ENCODE results near the gene PRIMPOL.

The PRIMPOL gene

DNA sequence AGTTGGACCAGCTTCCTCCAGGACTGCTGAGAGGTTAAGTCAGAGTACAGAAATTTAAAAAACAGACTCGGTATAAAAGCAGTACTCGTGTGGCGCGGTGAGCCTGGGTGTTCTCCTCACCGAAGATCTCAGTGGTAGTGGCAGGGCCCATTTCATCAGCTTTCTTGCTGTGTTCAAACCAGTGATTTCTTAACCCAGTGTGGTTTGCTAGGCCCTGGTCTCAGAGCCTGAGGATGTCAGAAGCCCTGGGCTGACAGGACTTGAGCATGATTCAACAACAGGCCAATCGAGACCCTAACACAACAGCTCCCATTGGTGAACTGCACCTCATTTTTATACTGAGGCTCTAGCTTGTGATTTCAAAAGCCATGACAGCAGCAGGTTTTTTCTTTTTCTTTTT, 23.2 kb downstream of the PRIMPOL start:
- WGBS (ENCODE audit: insufficient coverage) = 96% methylated on average over 6 of the region's 6 CpGs
- ChIA-PET CTCF (interaction anchor here (1.2 kb wide), 1 partner anchor 10 kb away, joined by 3 read pairs; no protein-coding TSS in a partner anchor), POLR2A (no interaction called here)
- Histone ChIP-seq H3K27me3 (replicated peaks in 2 of 5; ENCODE audit: control insufficient read depth in 4 of 5, insufficient read depth in 5 of 5, low read length in 4 of 5) (no peaks in the 10 kb centered on the region), H3K36me3 (ENCODE audit: control insufficient read depth in 4 of 4, insufficient read depth in 4 of 4, low read length in 3 of 4) (peaks cover 3 to 51% (median 29%) of the 10 kb centered on the region in 4 experiments), H3K9me3 (ENCODE audit: control extremely low read depth in 1 of 5, control insufficient read depth in 4 of 5, insufficient read depth in 2 of 5, low read depth in 1 of 5, low read length in 4 of 5) (no peaks in the 10 kb centered on the region), H3K27ac (ENCODE audit: insufficient read depth in 1 of 2, low read depth in 1 of 2, low read length in 2 of 2, poor library complexity in 1 of 2, severe bottlenecking in 2 of 2) (no peak overlapping the region), H3K4me3 (ENCODE audit: control insufficient read depth in 1 of 7, extremely low read depth in 1 of 7, insufficient read depth in 4 of 7, low read depth in 2 of 7, low read length in 6 of 7) (no peak overlapping the region), H3K4me1 (ENCODE audit: control extremely low read depth in 1 of 4, control insufficient read depth in 4 of 4, insufficient read depth in 4 of 4, low read length in 3 of 4) (peaks cover 8 to 28% (median 17%) of the 10 kb centered on the region in 4 experiments)
- DNase-seq = no peak

DNA sequence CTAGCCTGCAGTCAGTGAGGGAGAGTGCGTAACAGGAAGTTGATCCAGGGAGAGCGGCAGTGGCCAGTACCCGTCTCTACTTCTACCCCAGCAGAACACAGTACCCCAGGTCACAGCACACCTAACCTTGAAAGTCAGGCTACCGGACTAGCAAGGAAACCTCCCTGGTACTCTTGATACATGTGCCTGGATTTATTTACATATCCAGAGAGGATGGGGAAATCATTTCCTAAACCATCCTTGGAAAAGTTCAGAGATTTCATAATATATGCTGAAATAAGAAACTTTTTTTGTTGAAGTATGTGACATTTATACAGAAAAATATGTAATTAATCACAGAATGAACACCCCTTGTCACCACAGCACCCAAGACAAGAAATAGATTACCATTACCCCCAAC, 24.5 kb downstream of the PRIMPOL start:
- 100% methylated on average over 1 of the region's 4 CpGs for WGBS (ENCODE audit: insufficient coverage)
- Histone ChIP-seq H3K36me3 (ENCODE audit: control insufficient read depth in 4 of 4, insufficient read depth in 4 of 4, low read length in 3 of 4) (peaks cover 3 to 42% (median 26%) of the 10 kb centered on the region in 4 experiments), H3K4me3 (ENCODE audit: control insufficient read depth in 1 of 7, extremely low read depth in 1 of 7, insufficient read depth in 4 of 7, low read depth in 2 of 7, low read length in 6 of 7) (no peak overlapping the region), H3K9me3 (ENCODE audit: control extremely low read depth in 1 of 5, control insufficient read depth in 4 of 5, insufficient read depth in 2 of 5, low read depth in 1 of 5, low read length in 4 of 5) (no peaks in the 10 kb centered on the region), H3K27me3 (replicated peaks in 2 of 5; ENCODE audit: control insufficient read depth in 4 of 5, insufficient read depth in 5 of 5, low read length in 4 of 5) (no peaks in the 10 kb centered on the region), H3K4me1 (ENCODE audit: control extremely low read depth in 1 of 4, control insufficient read depth in 4 of 4, insufficient read depth in 4 of 4, low read length in 3 of 4) (peaks cover 3 to 16% (median 7%) of the 10 kb centered on the region in 4 experiments), H3K27ac (ENCODE audit: insufficient read depth in 1 of 2, low read depth in 1 of 2, low read length in 2 of 2, poor library complexity in 1 of 2, severe bottlenecking in 2 of 2) (no peak overlapping the region)
- POLR2A ChIA-PET = no interaction called here
- DNase-seq = no peak
- CTCF ChIA-PET = no interaction called here

DNA sequence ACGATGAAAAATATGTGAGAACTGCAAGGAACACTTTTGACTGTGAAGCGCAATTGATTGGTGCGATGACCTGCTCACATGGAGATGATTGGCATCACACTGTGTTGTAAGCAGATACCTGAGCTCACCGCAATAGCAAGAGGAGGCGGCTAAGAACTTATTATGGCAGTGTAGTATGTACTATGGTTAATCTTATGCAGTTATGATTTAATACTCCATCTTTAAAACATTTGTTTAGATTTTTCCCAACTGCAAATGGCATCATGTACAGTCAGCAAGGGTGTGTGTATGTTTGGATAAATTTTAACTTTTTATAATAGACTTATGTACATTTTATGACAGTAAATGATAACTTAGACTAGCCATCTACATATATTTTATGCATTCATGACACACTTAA, 25.5 kb downstream of the PRIMPOL start:
- Histone ChIP-seq H3K9me3 (ENCODE audit: control extremely low read depth in 1 of 5, control insufficient read depth in 4 of 5, insufficient read depth in 2 of 5, low read depth in 1 of 5, low read length in 4 of 5) (peaks cover 0 to 4% (median 0%) of the 10 kb centered on the region in 5 experiments), H3K4me3 (ENCODE audit: control insufficient read depth in 1 of 7, extremely low read depth in 1 of 7, insufficient read depth in 4 of 7, low read depth in 2 of 7, low read length in 6 of 7) (no peak overlapping the region), H3K27ac (ENCODE audit: insufficient read depth in 1 of 2, low read depth in 1 of 2, low read length in 2 of 2, poor library complexity in 1 of 2, severe bottlenecking in 2 of 2) (no peak overlapping the region), H3K4me1 (ENCODE audit: control extremely low read depth in 1 of 4, control insufficient read depth in 4 of 4, insufficient read depth in 4 of 4, low read length in 3 of 4) (peaks cover 0 to 8% (median under 1%) of the 10 kb centered on the region in 4 experiments), H3K36me3 (ENCODE audit: control insufficient read depth in 4 of 4, insufficient read depth in 4 of 4, low read length in 3 of 4) (peaks cover 3 to 32% (median 23%) of the 10 kb centered on the region in 4 experiments), H3K27me3 (replicated peaks in 2 of 5; ENCODE audit: control insufficient read depth in 4 of 5, insufficient read depth in 5 of 5, low read length in 4 of 5) (no peaks in the 10 kb centered on the region)
- WGBS (ENCODE audit: insufficient coverage) = 100% methylated on average over 3 of the region's 5 CpGs
- ChIA-PET POLR2A (no interaction called here), CTCF (no interaction called here)
- DNase-seq = no peak

DNA sequence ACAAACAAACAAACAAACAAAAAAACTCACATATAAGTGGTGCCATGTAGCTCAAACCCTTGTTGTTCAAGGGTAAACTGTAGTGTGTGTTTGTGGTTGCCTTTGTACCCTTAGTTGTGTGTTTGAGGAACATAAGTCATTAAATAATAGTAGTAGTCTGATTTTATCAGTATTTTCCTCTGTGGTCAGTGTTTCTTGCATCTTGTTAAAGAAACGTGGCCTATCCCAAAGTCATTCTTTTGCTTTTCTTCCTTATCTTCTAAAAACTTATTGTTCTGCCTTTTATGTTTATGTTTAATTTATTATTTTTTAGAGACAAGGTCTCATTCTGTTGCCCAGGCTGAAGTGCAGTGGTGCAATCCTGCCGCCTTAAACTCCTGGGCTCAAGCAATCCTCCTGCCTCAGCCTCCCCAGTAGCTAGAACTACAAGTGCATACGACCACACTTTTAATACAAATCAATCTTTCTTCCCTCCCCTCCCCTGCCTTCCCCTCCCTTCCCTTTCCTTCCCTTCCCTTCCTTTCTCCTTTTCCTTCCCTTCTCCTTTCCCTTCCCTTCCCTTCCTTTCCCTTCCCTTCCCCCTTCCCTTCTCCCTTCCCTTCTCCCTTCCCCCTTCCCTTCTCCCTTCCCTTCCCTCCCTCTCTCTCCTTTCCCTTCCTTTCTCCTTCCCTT, 26.4 kb downstream of the PRIMPOL start:
- peaks cover 3 to 30% (median 23%) of the 10 kb centered on the region in 4 experiments for H3K36me3 ChIP-seq (ENCODE audit: control insufficient read depth in 4 of 4, insufficient read depth in 4 of 4, low read length in 3 of 4)
- H3K9me3 ChIP-seq (ENCODE audit: control extremely low read depth in 1 of 5, control insufficient read depth in 4 of 5, insufficient read depth in 2 of 5, low read depth in 1 of 5, low read length in 4 of 5) = peaks cover 0 to 4% (median 0%) of the 10 kb centered on the region in 5 experiments
- CTCF ChIA-PET = no interaction called here
- WGBS (ENCODE audit: insufficient coverage) = 84% methylated on average over 2 of the region's 3 CpGs
- peaks cover 0 to 7% (median 0%) of the 10 kb centered on the region in 4 experiments for H3K4me1 ChIP-seq (ENCODE audit: control extremely low read depth in 1 of 4, control insufficient read depth in 4 of 4, insufficient read depth in 4 of 4, low read length in 3 of 4)
- peak in 2 of 3 donors; percentile 47 to 70 for DNase-seq
- POLR2A ChIA-PET = no interaction called here
- H3K4me3 ChIP-seq (ENCODE audit: control insufficient read depth in 1 of 7, extremely low read depth in 1 of 7, insufficient read depth in 4 of 7, low read depth in 2 of 7, low read length in 6 of 7) = no peak overlapping the region
- no peak overlapping the region for H3K27ac ChIP-seq (ENCODE audit: insufficient read depth in 1 of 2, low read depth in 1 of 2, low read length in 2 of 2, poor library complexity in 1 of 2, severe bottlenecking in 2 of 2)
- H3K27me3 ChIP-seq (replicated peaks in 2 of 5; ENCODE audit: control insufficient read depth in 4 of 5, insufficient read depth in 5 of 5, low read length in 4 of 5) = no peaks in the 10 kb centered on the region

DNA sequence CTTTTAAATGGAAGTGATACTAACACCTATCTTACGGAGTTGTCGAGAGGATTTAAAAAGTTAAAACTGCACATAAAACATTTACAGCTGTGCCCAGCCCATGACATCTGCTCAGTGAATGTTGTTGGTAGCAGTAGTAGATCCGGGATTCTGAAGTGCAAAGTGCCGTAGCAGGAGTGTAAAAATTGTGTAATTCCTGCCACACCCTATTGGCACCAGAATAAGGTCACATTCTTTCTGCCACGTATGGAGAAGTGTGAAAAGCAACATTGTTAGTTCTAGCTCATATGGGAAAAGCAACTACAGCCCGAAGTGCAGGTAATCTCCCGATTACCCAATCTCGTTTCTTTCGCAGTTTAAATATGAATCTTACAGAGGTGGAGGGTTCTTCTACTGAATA, 31.2 kb downstream of the PRIMPOL start:
- ChIA-PET CTCF (no interaction called here), POLR2A (no interaction called here)
- Histone ChIP-seq H3K4me1 (ENCODE audit: control extremely low read depth in 1 of 4, control insufficient read depth in 4 of 4, insufficient read depth in 4 of 4, low read length in 3 of 4) (peaks cover 16 to 44% (median 19%) of the 10 kb centered on the region in 4 experiments), H3K4me3 (ENCODE audit: control insufficient read depth in 1 of 7, extremely low read depth in 1 of 7, insufficient read depth in 4 of 7, low read depth in 2 of 7, low read length in 6 of 7) (no peak overlapping the region), H3K27ac (ENCODE audit: insufficient read depth in 1 of 2, low read depth in 1 of 2, low read length in 2 of 2, poor library complexity in 1 of 2, severe bottlenecking in 2 of 2) (no peak overlapping the region), H3K9me3 (ENCODE audit: control extremely low read depth in 1 of 5, control insufficient read depth in 4 of 5, insufficient read depth in 2 of 5, low read depth in 1 of 5, low read length in 4 of 5) (peaks cover 0 to 4% (median 0%) of the 10 kb centered on the region in 5 experiments), H3K27me3 (replicated peaks in 2 of 5; ENCODE audit: control insufficient read depth in 4 of 5, insufficient read depth in 5 of 5, low read length in 4 of 5) (no peaks in the 10 kb centered on the region), H3K36me3 (ENCODE audit: control insufficient read depth in 4 of 4, insufficient read depth in 4 of 4, low read length in 3 of 4) (peaks cover 0 to 9% (median 0%) of the 10 kb centered on the region in 4 experiments)
- DNase-seq = no peak
- 77% methylated on average over 4 of the region's 9 CpGs for WGBS (ENCODE audit: insufficient coverage)

DNA sequence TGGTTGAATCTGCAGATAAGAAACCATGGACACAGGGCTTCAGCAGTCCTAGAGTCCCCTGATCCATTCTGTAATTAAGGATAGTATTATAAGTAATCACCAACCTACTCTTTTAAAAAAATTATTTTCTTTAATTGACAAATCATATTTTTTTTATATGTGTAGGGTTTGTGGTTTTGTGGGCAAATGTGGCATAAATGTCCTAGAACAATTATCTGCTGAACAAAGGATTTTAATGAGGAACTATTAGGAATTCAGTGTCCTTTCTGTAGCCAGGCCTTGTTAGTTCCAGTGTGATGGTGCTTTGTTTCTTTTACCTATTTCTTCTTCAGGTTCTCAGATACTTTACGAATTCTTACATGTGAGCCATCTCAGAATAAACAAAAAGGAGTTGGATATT, 32.4 kb downstream of the PRIMPOL start:
- Histone ChIP-seq H3K27ac (ENCODE audit: insufficient read depth in 1 of 2, low read depth in 1 of 2, low read length in 2 of 2, poor library complexity in 1 of 2, severe bottlenecking in 2 of 2) (no peak overlapping the region), H3K36me3 (ENCODE audit: control insufficient read depth in 4 of 4, insufficient read depth in 4 of 4, low read length in 3 of 4) (peaks cover 0 to 9% (median 0%) of the 10 kb centered on the region in 4 experiments), H3K4me1 (ENCODE audit: control extremely low read depth in 1 of 4, control insufficient read depth in 4 of 4, insufficient read depth in 4 of 4, low read length in 3 of 4) (peaks cover 18 to 48% (median 27%) of the 10 kb centered on the region in 4 experiments), H3K9me3 (ENCODE audit: control extremely low read depth in 1 of 5, control insufficient read depth in 4 of 5, insufficient read depth in 2 of 5, low read depth in 1 of 5, low read length in 4 of 5) (peaks cover 0 to 4% (median 0%) of the 10 kb centered on the region in 5 experiments), H3K4me3 (ENCODE audit: control insufficient read depth in 1 of 7, extremely low read depth in 1 of 7, insufficient read depth in 4 of 7, low read depth in 2 of 7, low read length in 6 of 7) (no peak overlapping the region), H3K27me3 (replicated peaks in 2 of 5; ENCODE audit: control insufficient read depth in 4 of 5, insufficient read depth in 5 of 5, low read length in 4 of 5) (no peaks in the 10 kb centered on the region)
- no CpG with 5 or more reads among the region's 1 CpG for WGBS (ENCODE audit: insufficient coverage)
- POLR2A ChIA-PET = no interaction called here
- CTCF ChIA-PET = interaction anchor here (1.3 kb wide), 1 partner anchor 10 kb away, joined by 3 read pairs; no protein-coding TSS in a partner anchor
- DNase-seq = peak in 2 of 3 donors; percentile 47 to 54
